Endothelial cell of umbilical vein (primary cell): ENCODE results near the gene NXNL2. TPM values are rescaled to one million over a fixed set of nuclear protein-coding genes. Genes with fewer than 3 reads are reported as not detected.

Experiments
- Bru-seq: library from RNA; stranded (reverse); fragments of 400-500 nt; gene quantifications from one replicate; lab custom pipeline; 2021; lab: Mats Ljungman, UMichigan
- BruChase-seq, 2 experiments: library from RNA; stranded (reverse); fragments of 400-500 nt; gene quantifications; one replicate each; lab custom pipeline; 2021; lab: Mats Ljungman, UMichigan
- BruUV-seq: library from RNA; stranded (reverse); fragments of 400-500 nt; replicated peaks from 2 replicates; lab custom pipeline; 2021; lab: Mats Ljungman, UMichigan
- CTCF ChIA-PET: fragments of 300-600, 350-600 bp; sonication (Branson Sonifier 250); formaldehyde crosslinking; loops from one replicate; lab custom pipeline; 2021; ENCODE audit warnings: antibody characterized with exemption, inconsistent platforms; lab: Charles Lee
- POLR2A ChIA-PET: fragments of 300-600, 350-600 bp; sonication (Branson Sonifier 250); formaldehyde crosslinking; loops from one replicate; lab custom pipeline; 2021; ENCODE audit warnings: antibody characterized with exemption, inconsistent platforms; lab: Charles Lee
- DNase-seq: peaks from one replicate; pipeline ENCODE4 v3.0.0-alpha.2; 2011; ENCODE audit warnings: low read depth, low spot score
- FAIRE-seq: peaks from 2 replicates; lab custom pipeline; 2011; peaks lifted over from hg19 to GRCh38; lab: Jason Lieb, UNC
- H2AFZ ChIP-seq: 2 replicates; pipeline ENCODE4 v1.6.0; 2012; ENCODE audit warnings: low read depth, low read length, control low read depth, inconsistent platforms
- H3K27ac ChIP-seq: 2 replicates; pipeline ENCODE4 v1.5.1; 2011; ENCODE audit warnings: low read depth, mild to moderate bottlenecking, control low read depth, low read length, moderate library complexity; ENCODE audit not compliant: insufficient read depth
- H3K27me3 ChIP-seq, 2 experiments: 2 replicates each; pipeline versions ENCODE4 v1.6.0 to v1.6.1; 2011; ENCODE audit warnings: low read length in 2 of 2, mixed read lengths in 1 of 2; ENCODE audit not compliant: control insufficient read depth in 2 of 2, insufficient read depth in 2 of 2
- H3K36me3 ChIP-seq, 2 experiments: 2 replicates in 1 of 2; 3 replicates in 1 of 2; pipeline ENCODE4 v1.5.1; 2011; ENCODE audit warnings: low read length in 2 of 2, mild to moderate bottlenecking in 1 of 2, moderate library complexity in 1 of 2; ENCODE audit not compliant: control insufficient read depth in 2 of 2, insufficient read depth in 2 of 2; ENCODE audit errors: extremely low read depth in 1 of 2
- H3K4me1 ChIP-seq: 3 replicates; pipeline ENCODE4 v1.5.1; 2011; ENCODE audit warnings: mild to moderate bottlenecking, low read length; ENCODE audit not compliant: control insufficient read depth, insufficient read depth; ENCODE audit errors: extremely low read depth
- H3K4me2 ChIP-seq: 2 replicates; pipeline ENCODE4 v1.6.1; 2011; ENCODE audit warnings: low read length, control low read depth, mixed read lengths; ENCODE audit not compliant: insufficient read depth
- H3K4me3 ChIP-seq, 3 experiments: fragments of 200-600 bp in 1 of 3; sonication (generic), shearing (Covaris generic) in 1 of 3; replicated peaks in 1 of 3; 2 replicates each; pipeline ENCODE4 v1.5.1; 2011 to 2016; ENCODE audit warnings: control low read depth in 3 of 3, low read length in 3 of 3, mild to moderate bottlenecking in 2 of 3, inconsistent platforms in 1 of 3, low read depth in 1 of 3, moderate library complexity in 1 of 3; ENCODE audit not compliant: insufficient read depth in 1 of 3
- H3K79me2 ChIP-seq: 2 replicates; pipeline ENCODE4 v1.6.0; 2012; ENCODE audit warnings: low read length, inconsistent platforms; ENCODE audit not compliant: control insufficient read depth, insufficient read depth
- H3K9ac ChIP-seq: replicated peaks from 2 replicates; pipeline ENCODE3; 2011; ENCODE audit warnings: low read length, control low read depth; ENCODE audit not compliant: insufficient read depth; ENCODE audit errors: extremely low read depth
- H3K9me1 ChIP-seq: replicated peaks from 3 replicates; pipeline ENCODE4 v1.6.0; 2011; ENCODE audit warnings: mild to moderate bottlenecking, low read length; ENCODE audit not compliant: control insufficient read depth, insufficient read depth; ENCODE audit errors: extremely low read depth
- H3K9me3 ChIP-seq: replicated peaks from 2 replicates; pipeline ENCODE4 v1.5.1; 2012; ENCODE audit warnings: low read length, inconsistent platforms; ENCODE audit not compliant: control insufficient read depth, insufficient read depth
- H4K20me1 ChIP-seq: replicated peaks from 2 replicates; pipeline ENCODE3; 2011; ENCODE audit warnings: mild to moderate bottlenecking, low read length; ENCODE audit not compliant: control insufficient read depth, insufficient read depth; ENCODE audit errors: extremely low read depth
- dilution Hi-C: fragments of 300-500 bp; cut with MboI; formaldehyde crosslinking; loops from one replicate; pipeline ENCODE4 v1.15.0; 2019; ENCODE audit warnings: low sequenced_read_pairs; ENCODE audit not compliant: extremely low pct_ligation_motif_present
- intact Hi-C: fragments of 100-400 bp; cut with micrococcal nuclease; formaldehyde crosslinking; loops from one replicate; pipeline ENCODE4 v1.10.0; 2022
- long read RNA-seq: library from polyadenylated mRNA; stranded (forward); transcript quantifications from one replicate; pipeline ENCODE4 v2.0.0, GENCODE V29; 2021
- polyA minus RNA-seq, 3 experiments: library from RNA; depleted of rRNA, polyadenylated mRNA; stranded (reverse); fragments of >200 nt; gene quantifications; 1 replicate in 1 of 3; 2 replicates in 2 of 3; pipeline ENCODE4 v1.2.3, GENCODE V29; 2011
- polyA plus RNA-seq, 4 experiments: library from polyadenylated mRNA; depleted of rRNA in 3 of 4; stranded (reverse) in 3 of 4; unstranded in 1 of 4; fragments of >200 nt; gene quantifications; 2 replicates each; pipeline versions ENCODE4 v1.2.1 to v1.2.3, GENCODE V29; 2011 to 2012; ENCODE audit warnings: missing spikeins in 1 of 4
- total RNA-seq: library from RNA; stranded (reverse); gene quantifications from 2 replicates; pipeline ENCODE4 v1.2.3, GENCODE V29; 2021
- TF ChIP-seq, protein P1 (sequence below), 2 donors: IDR thresholded peaks; 1 replicate in 1 of 2; 2 replicates in 1 of 2; pipeline ENCODE4 v1.5.1; 2011; ENCODE audit warnings: low read length in 2 of 2, mild to moderate bottlenecking in 2 of 2, moderate library complexity in 2 of 2, control low read depth in 1 of 2, inconsistent platforms in 1 of 2, low read depth in 1 of 2; ENCODE audit not compliant: insufficient read depth in 1 of 2; ENCODE audit errors: extremely low read depth in 1 of 2

The NXNL2 gene
- total RNA-seq = not detected in 2 replicates
- 0.14 TPM in 1 of 2 replicates, not detected in the other for polyA plus RNA-seq
- 0.07 TPM in 1 of 2 replicates, not detected in the other for polyA plus RNA-seq (2011; cell fraction: cytosol; rRNA removed)
- 0.13 TPM in 1 of 2 replicates, not detected in the other for polyA plus RNA-seq (2011; cell fraction: nucleus; rRNA removed)
- polyA plus RNA-seq (2012) = not detected in 2 replicates
- polyA minus RNA-seq = not detected in 2 replicates
- not detected for polyA minus RNA-seq (2011; cell fraction: cytosol; rRNA and poly(A)+ RNA removed)
- not detected in 2 replicates for polyA minus RNA-seq (2011; cell fraction: nucleus; rRNA and poly(A)+ RNA removed)
- percentile 14 among the genes with signal in this experiment for Bru-seq, nascent RNA
- BruChase-seq, experiment 1, labeled RNA remaining after a 6-hour chase = percentile 15 among the genes with signal in this experiment
- BruChase-seq, experiment 2, labeled RNA remaining after a 2-hour chase = percentile 25 among the genes with signal in this experiment
- long read RNA-seq = 0 reads

DNA sequence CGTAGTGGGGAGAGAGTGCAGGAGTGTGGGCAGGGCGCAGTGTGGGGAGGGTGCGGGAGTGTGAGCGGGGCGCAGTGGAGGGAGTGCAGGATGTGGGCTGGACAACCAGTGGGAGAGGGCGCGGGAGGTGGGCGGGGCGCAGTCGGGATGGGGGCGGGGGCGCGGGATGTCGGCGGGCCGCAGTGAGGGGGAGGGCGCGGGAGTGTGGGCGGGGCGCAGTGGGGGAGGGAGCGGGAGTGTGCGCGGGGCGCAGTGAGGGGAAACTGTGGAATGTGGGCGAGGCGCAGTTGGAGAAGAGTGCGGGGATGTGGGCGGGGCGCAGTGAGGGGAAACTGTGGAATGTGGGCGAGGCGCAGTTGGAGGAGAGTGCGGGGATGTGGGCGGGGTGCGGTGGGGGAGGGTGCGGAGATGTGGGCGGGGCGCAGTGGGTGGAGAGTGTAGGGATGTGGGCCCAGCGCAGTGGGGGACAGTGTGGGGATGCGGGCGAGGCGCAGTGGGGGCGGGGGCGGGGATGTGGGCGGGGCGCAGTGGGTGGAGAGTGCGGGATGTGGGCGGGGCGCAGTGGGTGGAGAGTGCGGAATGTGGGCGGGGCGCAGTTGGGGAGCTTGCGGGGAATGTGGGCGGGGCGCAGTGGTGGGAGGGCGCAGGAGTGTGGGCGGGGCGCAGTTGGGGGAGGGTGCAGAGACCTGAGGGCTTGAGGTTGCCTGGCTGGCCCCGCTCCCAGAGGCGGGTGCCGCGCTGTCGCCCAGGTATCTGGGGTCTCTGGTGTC, at the start of gene NXNL2:
Gene NXNL2, plus strand, starts transcription at position 723 of the 770 bp plus-strand sequence. CDS start 257 bp downstream, outside the sequence.
- ChIA-PET CTCF (interaction anchor here (0.6 kb wide), 2 partner anchors 95 to 155 kb away, joined by 3 to 5 read pairs; no protein-coding TSS in a partner anchor), POLR2A (no interaction called here)
- Histone ChIP-seq H3K4me2 (peak within 1 kb of the TSS; percentile 58), H2AFZ (peak within 1 kb of the TSS; percentile 78), H3K27me3 (peaks cover 16 to 23% of the 10 kb centered on the region in 2 experiments), H3K4me3 (peak within 1 kb of the TSS; percentile 13 to 49 (median 14)), H3K9me3 (no peaks in the 10 kb centered on the region), H3K27ac (no peak within 1 kb of the TSS), H3K9me1 (no peaks in the 10 kb centered on the region), H3K36me3 (no peaks in the 10 kb centered on the region), H3K4me1 (peaks cover 5% of the 10 kb centered on the region), H4K20me1 (no peaks in the 10 kb centered on the region), H3K9ac (no peak within 1 kb of the TSS), H3K79me2 (no peaks in the 10 kb centered on the region)
- intact Hi-C loops (loop anchor here (1.0 to 5.0 kb wide), 4 partner anchors 43 to 277 kb away; partner anchors contain the start of gene SPIN1), dilution Hi-C loops (no loop called here)
- TF ChIP-seq, protein P1, sequence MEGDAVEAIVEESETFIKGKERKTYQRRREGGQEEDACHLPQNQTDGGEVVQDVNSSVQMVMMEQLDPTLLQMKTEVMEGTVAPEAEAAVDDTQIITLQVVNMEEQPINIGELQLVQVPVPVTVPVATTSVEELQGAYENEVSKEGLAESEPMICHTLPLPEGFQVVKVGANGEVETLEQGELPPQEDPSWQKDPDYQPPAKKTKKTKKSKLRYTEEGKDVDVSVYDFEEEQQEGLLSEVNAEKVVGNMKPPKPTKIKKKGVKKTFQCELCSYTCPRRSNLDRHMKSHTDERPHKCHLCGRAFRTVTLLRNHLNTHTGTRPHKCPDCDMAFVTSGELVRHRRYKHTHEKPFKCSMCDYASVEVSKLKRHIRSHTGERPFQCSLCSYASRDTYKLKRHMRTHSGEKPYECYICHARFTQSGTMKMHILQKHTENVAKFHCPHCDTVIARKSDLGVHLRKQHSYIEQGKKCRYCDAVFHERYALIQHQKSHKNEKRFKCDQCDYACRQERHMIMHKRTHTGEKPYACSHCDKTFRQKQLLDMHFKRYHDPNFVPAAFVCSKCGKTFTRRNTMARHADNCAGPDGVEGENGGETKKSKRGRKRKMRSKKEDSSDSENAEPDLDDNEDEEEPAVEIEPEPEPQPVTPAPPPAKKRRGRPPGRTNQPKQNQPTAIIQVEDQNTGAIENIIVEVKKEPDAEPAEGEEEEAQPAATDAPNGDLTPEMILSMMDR (IDR thresholded peaks at IDR 0.05; ENCODE audit: extremely low read depth in 1 of 2, insufficient read depth in 1 of 2, low read depth in 1 of 2, low read length in 2 of 2) = no peak
- DNase-seq = peak; percentile 61
- peak; percentile 4 for FAIRE-seq
- no TSS peak for BruUV-seq
